ENCODE data around the gene UHRF2.

DNA sequence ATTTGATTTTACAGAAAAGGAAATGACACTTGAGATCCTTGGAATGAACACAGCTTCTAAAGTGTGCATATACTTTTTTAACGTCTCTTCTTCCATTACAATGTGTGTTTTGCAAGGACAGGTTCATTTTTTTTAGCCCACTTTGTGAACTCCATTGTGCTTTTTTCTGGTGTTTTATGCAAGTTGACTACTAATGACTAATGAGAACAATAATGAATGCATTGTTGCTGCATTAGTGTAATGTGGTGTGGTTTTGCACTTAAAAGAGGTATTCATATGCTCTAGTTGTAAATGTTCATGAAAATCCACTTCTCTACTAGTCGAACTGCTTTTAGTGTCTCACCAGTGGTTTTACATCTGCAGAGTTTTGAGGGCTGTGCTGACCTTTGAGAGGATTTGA is 93.6 kb downstream of the UHRF2 start:
- no peak for TF ChIP-seq EP300 (IDR thresholded peaks at IDR 0.05; ENCODE audit: low read length)
- TF ChIP-seq HMG20B (CRISPR knock-in tag; IDR thresholded peaks at IDR 0.05): no peak
